Panc1 (cell line): ENCODE data around the gene NAT16. TPM values are rescaled to one million over a fixed set of nuclear protein-coding genes. Genes with fewer than 3 reads are reported as not detected.

Source experiments
- ATAC-seq: fragments of 200-7000 bp; cut with Tn5 transposase; 2 replicates; pipeline ENCODE4 v1.9.1; 2020; ENCODE audit warnings: mild to moderate bottlenecking, moderate library complexity
- BruUV-seq: library from RNA; stranded (reverse); fragments of 400-500 nt; replicated peaks from 2 replicates; lab custom pipeline; 2021; lab: Mats Ljungman, UMichigan
- CTCF ChIA-PET: fragments of 300-600 bp; sonication (Branson Sonifier 250); formaldehyde crosslinking; loops from one replicate; lab custom pipeline; 2022; ENCODE audit warnings: antibody characterized with exemption; lab: Charles Lee
- POLR2A ChIA-PET: fragments of 300-600 bp; sonication (Branson Sonifier 250); formaldehyde crosslinking; loops from one replicate; lab custom pipeline; 2022; ENCODE audit warnings: antibody characterized with exemption; lab: Charles Lee
- DNase-seq: peaks from one replicate; pipeline ENCODE4 v3.0.0-alpha.2; 2010; ENCODE audit warnings: low read depth, low spot score
- H3K27ac ChIP-seq: 2 replicates; pipeline ENCODE4 v1.5.1; 2011; ENCODE audit warnings: mild to moderate bottlenecking, low read length, inconsistent platforms
- H3K27me3 ChIP-seq: fragments of 200-500 bp; sonication (Bioruptor generic); 2 replicates; pipeline ENCODE4 v1.6.0; 2014; ENCODE audit warnings: low read length, inconsistent platforms; ENCODE audit not compliant: control insufficient read depth, insufficient read depth
- H3K36me3 ChIP-seq: fragments of 200-500 bp; sonication (Bioruptor generic); 2 replicates; pipeline ENCODE4 v1.5.1; 2014; ENCODE audit warnings: inconsistent platforms, mild to moderate bottlenecking, low read length, moderate library complexity; ENCODE audit not compliant: control insufficient read depth, insufficient read depth
- H3K4me1 ChIP-seq: 2 replicates; pipeline ENCODE4 v1.5.1; 2011; ENCODE audit warnings: inconsistent platforms, mild to moderate bottlenecking, low read length, moderate library complexity; ENCODE audit not compliant: control insufficient read depth, insufficient read depth
- H3K4me3 ChIP-seq, 2 experiments: 2 replicates each; pipeline ENCODE4 v1.5.1; 2011 to 2012; ENCODE audit warnings: low read depth in 2 of 2, low read length in 2 of 2, mild to moderate bottlenecking in 2 of 2, inconsistent platforms in 1 of 2, moderate library complexity in 1 of 2
- H3K9me3 ChIP-seq: fragments of 200-500 bp; sonication (Bioruptor generic); 2 replicates; pipeline ENCODE4 v1.5.1; 2014; ENCODE audit warnings: low read depth, mild to moderate bottlenecking, inconsistent platforms, low read length, moderate library complexity; ENCODE audit not compliant: control insufficient read depth, insufficient read depth
- CTCF ChIP-seq: fragments of 450-650 bp; IDR thresholded peaks from 2 replicates; pipeline ENCODE4 v1.5.1; 2017; ENCODE audit warnings: mild to moderate bottlenecking
- POLR2AphosphoS5 ChIP-seq: IDR thresholded peaks from 2 replicates; pipeline ENCODE4 v1.6.1; 2012; ENCODE audit warnings: mild to moderate bottlenecking, low read depth, low read length, moderate library complexity
- REST ChIP-seq, 2 experiments: IDR thresholded peaks; 2 replicates each; pipeline ENCODE4 v1.6.1; 2011 to 2012; ENCODE audit warnings: low read depth in 2 of 2, control low read depth in 1 of 2, low read length in 1 of 2, mild to moderate bottlenecking in 1 of 2, moderate library complexity in 1 of 2; ENCODE audit not compliant: insufficient read depth in 1 of 2
- SIN3A ChIP-seq: IDR thresholded peaks from 2 replicates; pipeline ENCODE4 v1.6.1; 2012; ENCODE audit warnings: low read depth, mild to moderate bottlenecking, low read length, moderate library complexity, borderline replicate concordance; ENCODE audit not compliant: insufficient read depth
- TCF7L2 ChIP-seq: IDR thresholded peaks from 2 replicates; pipeline ENCODE4 v1.6.1; 2011; ENCODE audit warnings: mild to moderate bottlenecking, low read depth, low read length, inconsistent platforms
- in situ Hi-C: cut with HindIII; loops from 2 replicates; pipeline ENCODE4 v1.10.0; 2016; ENCODE audit warnings: low sequenced_read_pairs, low pct_unique_long_range_greater_than_20kb
- intact Hi-C: fragments of 100-400 bp; cut with micrococcal nuclease; formaldehyde crosslinking; loops from one replicate; pipeline ENCODE4 v1.10.0; 2022; ENCODE audit not compliant: unreplicated experiment
- total RNA-seq: library from RNA; stranded (reverse); gene quantifications from one replicate; pipeline ENCODE4 v1.2.1, GENCODE V29; 2021; ENCODE audit not compliant: unreplicated experiment

NAT16 gene
- total RNA-seq, 1 experiment from 2014 or later: 0.15 TPM

- peaks cover 16% of the 10 kb centered on the region for H3K27me3 ChIP-seq
- POLR2A ChIA-PET: interaction anchor here (0.6 to 1.7 kb wide), 5 partner anchors 15 to 44 kb away, joined by 4 to 7 read pairs (median 6); partner anchors contain the start of gene ZNHIT1
- no TSS peak for BruUV-seq
These were observed 5.7 kb downstream of the NAT16 start for GRCh38 chr7:101174322-101174854.

GRCh38 chr7:101173752-101174244 is 6.3 kb downstream of the NAT16 start:
- no TSS peak for BruUV-seq
- no peak for TF ChIP-seq REST (IDR thresholded peaks at IDR 0.05; ENCODE audit: insufficient read depth in 1 of 2, low read depth in 2 of 2, low read length in 1 of 2)
- TF ChIP-seq TCF7L2: no peak
- no peak for TF ChIP-seq POLR2AphosphoS5
- TF ChIP-seq SIN3A: no peak

More at GRCh38 chr7:101174322-101174854, 5.7 kb downstream of the NAT16 start:
- CTCF ChIA-PET: interaction anchor here (0.9 to 1.0 kb wide), 2 partner anchors 18 to 21 kb away, joined by 3 to 7 read pairs; no protein-coding TSS in a partner anchor
- TF ChIP-seq REST (IDR thresholded peaks at IDR 0.05; ENCODE audit: insufficient read depth in 1 of 2, low read depth in 2 of 2, low read length in 1 of 2): no peak
- TF ChIP-seq SIN3A: no peak
- TF ChIP-seq POLR2AphosphoS5: no peak
- no peak for TF ChIP-seq CTCF
- no peak for TF ChIP-seq TCF7L2
- DNase-seq (no peak), ATAC-seq (no peak)
- H3K27ac ChIP-seq: no peak overlapping the region
- in situ Hi-C loops: no loop called here
- intact Hi-C loops: no loop called here
- peaks cover 31% of the 10 kb centered on the region for H3K4me1 ChIP-seq
- no peaks in the 10 kb centered on the region for H3K9me3 ChIP-seq
- no peak overlapping the region for H3K4me3 ChIP-seq
- H3K36me3 ChIP-seq: no peaks in the 10 kb centered on the region

More at GRCh38 chr7:101173752-101174244, 6.3 kb downstream of the NAT16 start:
- Histone ChIP-seq H3K9me3 (no peaks in the 10 kb centered on the region), H3K4me3 (peak overlapping the region; percentile 31 to 62), H3K27ac (no peak overlapping the region), H3K27me3 (peaks cover 16% of the 10 kb centered on the region), H3K36me3 (no peaks in the 10 kb centered on the region), H3K4me1 (peaks cover 33% of the 10 kb centered on the region)
- POLR2A ChIA-PET: interaction anchor here (0.6 to 1.7 kb wide), 4 partner anchors 15 to 44 kb away, joined by 4 to 7 read pairs (median 6); partner anchors contain the start of gene ZNHIT1
- DNase-seq (no peak), ATAC-seq (peak; percentile 74)
- intact Hi-C loops (no loop called here), in situ Hi-C loops (no loop called here)
- CTCF ChIA-PET: interaction anchor here (0.9 to 1.0 kb wide), 2 partner anchors 19 to 22 kb away, joined by 3 to 7 read pairs; no protein-coding TSS in a partner anchor
